OCI-LY1 (cell line): ENCODE data around the gene IARS2.

ENCODE experiments used
- H2AFZ ChIP-seq: fragments of 200-600 bp; sonication (generic), shearing (Covaris generic); 2 replicates; pipeline ENCODE4 v1.6.0; 2014; ENCODE audit warnings: antibody characterized with exemption, mild to moderate bottlenecking, low read length
- H3F3A ChIP-seq: fragments of 200-600 bp; sonication (generic), shearing (Covaris generic); 2 replicates; pipeline ENCODE4 v1.6.0; 2014; ENCODE audit warnings: mild to moderate bottlenecking, antibody characterized with exemption, low read length, moderate library complexity; ENCODE audit not compliant: insufficient read depth
- H3K27ac ChIP-seq: fragments of 200-600 bp; sonication (generic); 2 replicates; pipeline ENCODE4 v1.5.1; 2014; ENCODE audit warnings: low read length, mixed run types, mild to moderate bottlenecking, low read depth; ENCODE audit not compliant: poor library complexity, severe bottlenecking
- H3K27me3 ChIP-seq: fragments of 200-600 bp; sonication (generic); 2 replicates; pipeline ENCODE4 v1.6.0; 2014; ENCODE audit warnings: antibody characterized with exemption, mild to moderate bottlenecking, low read length, moderate library complexity; ENCODE audit not compliant: insufficient read depth
- H3K36me3 ChIP-seq: fragments of 200-600 bp; sonication (generic); 2 replicates; pipeline ENCODE4 v1.6.1; 2014; ENCODE audit warnings: mild to moderate bottlenecking, antibody characterized with exemption, low read length, moderate library complexity, mixed read lengths; ENCODE audit not compliant: insufficient read depth
- H3K4me1 ChIP-seq: fragments of 200-600 bp; sonication (generic); 2 replicates; pipeline ENCODE4 v1.5.1; 2014; ENCODE audit warnings: mild to moderate bottlenecking, low read length, moderate library complexity; ENCODE audit not compliant: insufficient read depth, severe bottlenecking
- H3K4me2 ChIP-seq: fragments of 200-600 bp; sonication (generic), shearing (Covaris generic); 2 replicates; pipeline ENCODE4 v1.6.1; 2014; ENCODE audit warnings: low read length
- H3K4me3 ChIP-seq: fragments of 200-600 bp; sonication (generic); 2 replicates; pipeline ENCODE4 v1.5.1; 2014; ENCODE audit warnings: low read length, low read depth, mild to moderate bottlenecking, mixed read lengths; ENCODE audit not compliant: poor library complexity, severe bottlenecking
- H3K79me2 ChIP-seq: fragments of 200-600 bp; shearing (Covaris generic); 2 replicates; pipeline ENCODE4 v1.6.1; 2016; ENCODE audit warnings: mixed run types, low read length, mixed read lengths; ENCODE audit not compliant: insufficient read depth
- H3K9ac ChIP-seq: fragments of 200-600 bp; sonication (generic), shearing (Covaris generic); 2 replicates; pipeline ENCODE4 v1.6.1; 2014; ENCODE audit warnings: mild to moderate bottlenecking, low read length, mixed read lengths
- H3K9me2 ChIP-seq: fragments of 200-600 bp; sonication (generic), shearing (Covaris generic); 2 replicates; pipeline ENCODE4 v1.6.1; 2014; ENCODE audit warnings: low read depth, mild to moderate bottlenecking, low read length, mixed read lengths
- H3K9me3 ChIP-seq: fragments of 200-600 bp; shearing (Covaris generic); 2 replicates; pipeline ENCODE4 v1.6.1; 2014; ENCODE audit warnings: low read length, mixed read lengths
- H4K20me1 ChIP-seq: fragments of 200-600 bp; sonication (generic), shearing (Covaris generic); 2 replicates; pipeline ENCODE4 v1.6.0; 2016; ENCODE audit warnings: mild to moderate bottlenecking, low read length; ENCODE audit not compliant: insufficient read depth
- EZH2 ChIP-seq: fragments of 200-600 bp; sonication (generic), shearing (Covaris generic); IDR thresholded peaks from 2 replicates; pipeline ENCODE4 v1.8.0; 2017; ENCODE audit warnings: borderline replicate concordance, mixed run types, mild to moderate bottlenecking, antibody characterized with exemption, low read length, moderate library complexity, mixed read lengths
- TF ChIP-seq, protein P1 (sequence below): fragments of 200-600 bp; sonication (generic), shearing (Covaris generic); IDR thresholded peaks from 2 replicates; pipeline ENCODE4 v1.5.1; 2017; ENCODE audit warnings: mild to moderate bottlenecking, antibody characterized with exemption, low read length, moderate library complexity, mixed read lengths

IARS2 gene

GRCh38 chr1:220094016-220094911 is at the start of gene IARS2:
IARS2 (plus strand) TSS chr1:220094132; CDS start chr1:220094217, 85 bp downstream.
- no peaks in the 10 kb centered on the region for H3K27me3 ChIP-seq
- TF ChIP-seq, protein P1, sequence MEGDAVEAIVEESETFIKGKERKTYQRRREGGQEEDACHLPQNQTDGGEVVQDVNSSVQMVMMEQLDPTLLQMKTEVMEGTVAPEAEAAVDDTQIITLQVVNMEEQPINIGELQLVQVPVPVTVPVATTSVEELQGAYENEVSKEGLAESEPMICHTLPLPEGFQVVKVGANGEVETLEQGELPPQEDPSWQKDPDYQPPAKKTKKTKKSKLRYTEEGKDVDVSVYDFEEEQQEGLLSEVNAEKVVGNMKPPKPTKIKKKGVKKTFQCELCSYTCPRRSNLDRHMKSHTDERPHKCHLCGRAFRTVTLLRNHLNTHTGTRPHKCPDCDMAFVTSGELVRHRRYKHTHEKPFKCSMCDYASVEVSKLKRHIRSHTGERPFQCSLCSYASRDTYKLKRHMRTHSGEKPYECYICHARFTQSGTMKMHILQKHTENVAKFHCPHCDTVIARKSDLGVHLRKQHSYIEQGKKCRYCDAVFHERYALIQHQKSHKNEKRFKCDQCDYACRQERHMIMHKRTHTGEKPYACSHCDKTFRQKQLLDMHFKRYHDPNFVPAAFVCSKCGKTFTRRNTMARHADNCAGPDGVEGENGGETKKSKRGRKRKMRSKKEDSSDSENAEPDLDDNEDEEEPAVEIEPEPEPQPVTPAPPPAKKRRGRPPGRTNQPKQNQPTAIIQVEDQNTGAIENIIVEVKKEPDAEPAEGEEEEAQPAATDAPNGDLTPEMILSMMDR = no peak
- TF ChIP-seq EZH2 = no peak

DNA sequence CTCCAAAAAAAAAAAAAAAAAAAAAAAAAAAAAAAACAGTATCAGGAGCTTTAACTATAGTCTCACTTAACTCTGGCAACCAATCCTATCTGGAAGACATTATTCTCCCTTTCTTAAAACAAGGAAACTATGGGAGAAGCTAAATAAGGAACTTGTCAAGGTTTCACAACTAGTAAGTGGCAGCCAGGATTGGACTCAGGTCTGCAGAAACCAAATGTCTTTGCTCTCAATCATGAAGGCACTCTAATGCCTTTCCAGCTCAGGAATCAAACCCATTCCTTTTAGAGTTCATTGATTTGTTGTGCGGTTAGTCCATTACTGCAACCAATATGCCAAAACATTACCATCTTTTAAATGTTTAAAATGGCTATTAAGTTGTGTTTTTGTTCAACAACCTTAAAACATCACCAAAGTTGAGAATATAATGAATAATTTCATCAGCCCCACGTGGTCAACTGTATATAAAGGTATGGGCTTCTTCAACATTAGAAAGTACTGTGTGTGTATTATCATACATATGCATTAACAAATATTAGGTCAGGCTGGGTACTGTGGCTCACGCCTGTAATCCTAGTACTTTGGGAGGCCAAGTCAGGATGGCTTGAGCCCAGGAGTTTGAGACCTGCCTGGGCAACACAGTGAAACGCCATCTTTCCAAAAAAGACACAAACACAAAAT is 49.1 kb upstream of the IARS2 start:
- Histone ChIP-seq H3K36me3 (peaks cover 14% of the 10 kb centered on the region), H3K9me3 (no peaks in the 10 kb centered on the region), H3K4me3 (peak overlapping the region; percentile 87), H4K20me1 (no peaks in the 10 kb centered on the region), H3K27ac (peak overlapping the region; percentile 73), H3K9me2 (no peaks in the 10 kb centered on the region), H3K27me3 (no peaks in the 10 kb centered on the region), H3F3A (no peaks in the 10 kb centered on the region), H3K4me2 (peak overlapping the region; percentile 76), H3K4me1 (peaks cover 25% of the 10 kb centered on the region), H3K79me2 (peaks cover 43% of the 10 kb centered on the region), H2AFZ (no peak overlapping the region), H3K9ac (peak overlapping the region; percentile 84)
- TF ChIP-seq, protein P1 = no peak
- no peak for TF ChIP-seq EZH2

More at GRCh38 chr1:220094016-220094911, at the start of gene IARS2:
- no peak within 1 kb of the TSS for H3K27ac ChIP-seq
- H3K4me2 ChIP-seq = peak within 1 kb of the TSS; percentile 89
- no peaks in the 10 kb centered on the region for H4K20me1 ChIP-seq
- H3F3A ChIP-seq = 0 out of 2 replicates have a peak, but pooled peaks cover 7% of the 10 kb centered on the region
- H3K36me3 ChIP-seq = peaks cover 26% of the 10 kb centered on the region
- peak within 1 kb of the TSS; percentile 78 for H3K4me3 ChIP-seq
- H2AFZ ChIP-seq = no peak within 1 kb of the TSS
- H3K9ac ChIP-seq = peak within 1 kb of the TSS; percentile 75
- H3K4me1 ChIP-seq = peaks cover 18% of the 10 kb centered on the region
- H3K79me2 ChIP-seq = peaks cover 2% of the 10 kb centered on the region; the same call in 1 of the 2 replicates
- H3K9me3 ChIP-seq = no peaks in the 10 kb centered on the region
- no peaks in the 10 kb centered on the region for H3K9me2 ChIP-seq

DNA sequence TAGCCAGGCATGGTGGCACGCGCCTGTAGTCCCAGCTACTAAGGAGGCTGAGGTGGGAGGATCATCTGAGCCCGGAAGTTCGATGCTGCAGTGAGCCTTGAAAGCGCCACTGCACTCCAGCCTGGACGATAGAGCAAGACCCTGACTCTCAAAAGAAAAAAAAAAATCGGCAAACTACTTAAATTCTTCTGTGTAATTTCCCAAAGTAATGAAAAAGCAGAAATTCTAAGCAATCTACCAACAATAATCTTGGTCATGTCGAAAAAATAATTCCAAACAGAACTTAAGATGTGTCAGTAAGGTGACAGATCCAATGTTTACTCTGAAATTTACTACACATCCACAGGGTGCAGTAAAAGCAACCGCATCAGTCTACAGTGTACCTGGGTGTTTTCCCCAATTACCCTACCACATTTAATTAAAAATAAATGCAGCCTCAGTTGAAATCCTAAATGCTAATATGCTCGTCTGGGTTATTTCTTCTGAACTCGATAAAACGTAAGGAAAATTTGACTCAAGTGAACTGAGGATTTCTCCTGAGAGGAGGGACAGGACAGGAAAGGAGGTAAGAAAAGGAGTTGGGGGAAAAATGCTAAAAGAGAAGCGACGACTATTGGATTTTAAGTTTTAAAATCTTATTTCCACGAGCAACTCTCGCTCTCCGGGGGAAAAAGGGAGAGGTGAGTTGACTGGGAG is 48.4 kb upstream of the IARS2 start:
- H3K36me3 ChIP-seq = peaks cover 11% of the 10 kb centered on the region; the same call in 1 of the 2 replicates
- peak overlapping the region; percentile 73 for H3K27ac ChIP-seq

More for the DNA sequence above, 48.4 kb upstream of the IARS2 start:
- Histone ChIP-seq H2AFZ (no peak overlapping the region), H3K9me3 (no peaks in the 10 kb centered on the region), H3K4me1 (peaks cover 25% of the 10 kb centered on the region), H3K9me2 (no peaks in the 10 kb centered on the region), H3K4me3 (peak overlapping the region; percentile 87), H3K27me3 (no peaks in the 10 kb centered on the region), H4K20me1 (no peaks in the 10 kb centered on the region), H3K4me2 (peak overlapping the region; percentile 76), H3K79me2 (peaks cover 43% of the 10 kb centered on the region), H3K9ac (peak overlapping the region; percentile 84), H3F3A (no peaks in the 10 kb centered on the region)
- no peak for TF ChIP-seq EZH2
